ENCODE results near the gene ABCE1. TPM values are rescaled to one million over a fixed set of nuclear protein-coding genes. Genes with fewer than 3 reads are reported as not detected.

The ABCE1 gene
- total and polyA plus RNA-seq, 2 donors (not counting 1 experiment from before 2014, with no cell fraction given), result 31.3 to 46.2 TPM

GRCh38 chr4:145177511-145177905 is 79.4 kb downstream of the ABCE1 start:
- intact Hi-C loops (cut with micrococcal nuclease), result loop anchor here (10.0 kb wide), 1 partner anchor 757 kb away; the partner anchor contains the start of gene ZNF827
- Histone ChIP-seq H3K36me3 (replicated peaks in 1 of 2; ENCODE audit: control extremely low read depth in 1 of 2, control insufficient read depth in 1 of 2, extremely low read depth in 1 of 2, insufficient read depth in 2 of 2, low read length in 1 of 2) (peaks cover 3 to 15% of the 10 kb centered on the region in 2 experiments), H3K79me2 (ENCODE audit: control insufficient read depth, insufficient read depth, low read length) (peaks cover 65% of the 10 kb centered on the region), H2AFZ (ENCODE audit: insufficient read depth, low read depth, low read length, poor library complexity, severe bottlenecking) (peak overlapping the region; percentile 38), H3K27ac (ENCODE audit: low read length in 2 of 2) (peak overlapping the region; percentile 94 to 97), H3K9me3 (ENCODE audit: control extremely low read depth in 1 of 3, control insufficient read depth in 2 of 3, insufficient read depth in 1 of 3, low read length in 2 of 3) (no peaks in the 10 kb centered on the region), H3K4me3 (ENCODE audit: control extremely low read depth in 1 of 5, extremely low read depth in 1 of 5, insufficient read depth in 1 of 5, low read depth in 2 of 5, low read length in 4 of 5) (peak overlapping the region in 3 of 5 experiments; percentile 73 to 93 (median 79)), H3K27me3 (replicated peaks in 1 of 4; ENCODE audit: control extremely low read depth in 1 of 4, control insufficient read depth in 3 of 4, insufficient read depth in 4 of 4, low read length in 3 of 4) (no peaks in the 10 kb centered on the region), H4K20me1 (ENCODE audit: control insufficient read depth, insufficient read depth, low read length, poor library complexity, severe bottlenecking) (peaks cover 12% of the 10 kb centered on the region), H3K4me1 (ENCODE audit: control insufficient read depth in 2 of 2, insufficient read depth in 2 of 2, low read length in 2 of 2) (peaks cover 29 to 35% of the 10 kb centered on the region in 2 donors), H3K4me2 (replicated peaks; ENCODE audit: low read depth, low read length, poor library complexity, severe bottlenecking) (peak overlapping the region; percentile 85), H3K9ac (ENCODE audit: low read length) (peak overlapping the region; percentile 87)
- CTCF ChIA-PET, result interaction anchor here (1.8 to 3.3 kb wide), 4 partner anchors 7 to 440 kb away, joined by 5 to 13 read pairs (median 6); no protein-coding TSS in a partner anchor
- Mint-ChIP-seq H3K4me1 (peaks cover 43% of the 10 kb centered on the region), H3K4me3 (peak overlapping the region; percentile 94), H3K27me3 (no peaks in the 10 kb centered on the region), H3K27ac (peak overlapping the region; percentile 90), H3K9me3 (ENCODE audit: insufficient read depth) (no peaks in the 10 kb centered on the region)
- TF ChIP-seq EZH2 (IDR thresholded peaks at IDR 0.05; ENCODE audit: borderline replicate concordance, insufficient read depth, low read depth, low read length, poor library complexity, severe bottlenecking) (no peak), CTCF (IDR thresholded peaks at IDR 0.05) (no peak)
- ATAC-seq (ENCODE audit: low read depth) (no peak), DNase-seq (no peak)
- no CpG with 5 or more reads among the region's 4 CpGs for WGBS (ENCODE audit: insufficient coverage)
- POLR2A ChIA-PET, result no interaction called here

GRCh38 chr4:145177906-145178538 is 79.9 kb downstream of the ABCE1 start:
- Mint-ChIP-seq H3K4me3 (peak overlapping the region; percentile 94), H3K4me1 (peaks cover 43% of the 10 kb centered on the region)
- intact Hi-C loops (cut with micrococcal nuclease), result loop anchor here (10.0 kb wide), 1 partner anchor 757 kb away; the partner anchor contains the start of gene ZNF827

More at GRCh38 chr4:145177906-145178538, 79.9 kb downstream of the ABCE1 start:
- ChIA-PET CTCF (interaction anchor here (0.7 to 3.3 kb wide), 6 partner anchors 8 to 439 kb away, joined by 3 to 13 read pairs (median 6); no protein-coding TSS in a partner anchor), POLR2A (no interaction called here)
- peaks cover 3 to 10% of the 10 kb centered on the region in 2 experiments for H3K36me3 ChIP-seq (replicated peaks in 1 of 2; ENCODE audit: control extremely low read depth in 1 of 2, control insufficient read depth in 1 of 2, extremely low read depth in 1 of 2, insufficient read depth in 2 of 2, low read length in 1 of 2)
- peaks cover 9% of the 10 kb centered on the region for H4K20me1 ChIP-seq (ENCODE audit: control insufficient read depth, insufficient read depth, low read length, poor library complexity, severe bottlenecking)
- DNase-seq, result peak; percentile 40
- WGBS (ENCODE audit: insufficient coverage), result 17% methylated on average over 5 of the region's 9 CpGs
- peak overlapping the region; percentile 60 to 93 (median 74) for H3K4me3 ChIP-seq (ENCODE audit: control extremely low read depth in 1 of 5, extremely low read depth in 1 of 5, insufficient read depth in 1 of 5, low read depth in 2 of 5, low read length in 4 of 5)
- no peaks in the 10 kb centered on the region for H3K9me3 ChIP-seq (ENCODE audit: control extremely low read depth in 1 of 3, control insufficient read depth in 2 of 3, insufficient read depth in 1 of 3, low read length in 2 of 3)
- ATAC-seq (ENCODE audit: low read depth), result no peak
- Mint-ChIP-seq H3K27me3 (no peaks in the 10 kb centered on the region), H3K9me3 (ENCODE audit: insufficient read depth) (no peaks in the 10 kb centered on the region), H3K27ac (peak overlapping the region; percentile 90)
- peak overlapping the region; percentile 85 for H3K4me2 ChIP-seq (replicated peaks; ENCODE audit: low read depth, low read length, poor library complexity, severe bottlenecking)
- H3K27me3 ChIP-seq (replicated peaks in 1 of 4; ENCODE audit: control extremely low read depth in 1 of 4, control insufficient read depth in 3 of 4, insufficient read depth in 4 of 4, low read length in 3 of 4), result no peaks in the 10 kb centered on the region
- peak overlapping the region; percentile 94 to 97 for H3K27ac ChIP-seq (ENCODE audit: low read length in 2 of 2)
- peak overlapping the region; percentile 38 for H2AFZ ChIP-seq (ENCODE audit: insufficient read depth, low read depth, low read length, poor library complexity, severe bottlenecking)
- peaks cover 29 to 35% of the 10 kb centered on the region in 2 donors for H3K4me1 ChIP-seq (ENCODE audit: control insufficient read depth in 2 of 2, insufficient read depth in 2 of 2, low read length in 2 of 2)
- H3K79me2 ChIP-seq (ENCODE audit: control insufficient read depth, insufficient read depth, low read length), result peaks cover 61% of the 10 kb centered on the region
- peak overlapping the region; percentile 87 for H3K9ac ChIP-seq (ENCODE audit: low read length)
- TF ChIP-seq EZH2 (IDR thresholded peaks at IDR 0.05; ENCODE audit: borderline replicate concordance, insufficient read depth, low read depth, low read length, poor library complexity, severe bottlenecking) (no peak), CTCF (IDR thresholded peaks at IDR 0.05) (no peak)

Data from B cell (primary cell).